Body of pancreas (tissue), 4 donors: ENCODE measurements around the gene TARDBP.

Source experiments
- POLR2A ChIP-seq, 3 donors: fragments of 450-650 bp; IDR thresholded peaks; one replicate each; pipeline ENCODE4 v1.6.1; 2016; ENCODE audit warnings: antibody characterized with exemption in 3 of 3, mild to moderate bottlenecking in 2 of 3
- TF ChIP-seq, protein P1 (sequence below), 7 experiments: fragments of 450-650 bp in 4 of 7; fragments of 200-600 bp in 3 of 7; sonication (generic) in 3 of 7; IDR thresholded peaks; one replicate each; pipeline ENCODE4 v1.5.1; 2016 to 2019; ENCODE audit warnings: antibody characterized with exemption in 7 of 7

DNA sequence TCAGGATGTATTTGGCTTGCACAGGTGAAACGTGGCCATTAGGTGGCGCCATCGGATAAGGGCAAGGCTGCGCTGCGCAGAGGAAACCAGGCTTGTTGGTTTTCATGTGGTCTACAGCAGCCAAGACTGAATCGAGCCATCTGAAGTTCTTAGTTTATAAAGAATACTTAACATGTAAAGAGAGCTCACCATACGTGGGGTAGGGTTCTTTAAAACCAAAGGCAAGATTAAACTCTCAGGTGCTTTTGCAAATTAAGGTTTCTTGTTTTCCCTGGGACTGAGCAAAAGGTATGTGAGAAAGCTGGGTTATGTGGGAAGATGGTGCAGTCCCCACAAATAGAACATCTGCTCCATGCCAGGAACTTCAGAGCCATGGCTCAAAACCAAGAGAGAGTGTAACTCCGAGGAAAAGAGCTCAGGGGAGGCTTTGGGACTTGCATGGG, 25.3 kb downstream of the TARDBP start:
- TF ChIP-seq, protein P1, sequence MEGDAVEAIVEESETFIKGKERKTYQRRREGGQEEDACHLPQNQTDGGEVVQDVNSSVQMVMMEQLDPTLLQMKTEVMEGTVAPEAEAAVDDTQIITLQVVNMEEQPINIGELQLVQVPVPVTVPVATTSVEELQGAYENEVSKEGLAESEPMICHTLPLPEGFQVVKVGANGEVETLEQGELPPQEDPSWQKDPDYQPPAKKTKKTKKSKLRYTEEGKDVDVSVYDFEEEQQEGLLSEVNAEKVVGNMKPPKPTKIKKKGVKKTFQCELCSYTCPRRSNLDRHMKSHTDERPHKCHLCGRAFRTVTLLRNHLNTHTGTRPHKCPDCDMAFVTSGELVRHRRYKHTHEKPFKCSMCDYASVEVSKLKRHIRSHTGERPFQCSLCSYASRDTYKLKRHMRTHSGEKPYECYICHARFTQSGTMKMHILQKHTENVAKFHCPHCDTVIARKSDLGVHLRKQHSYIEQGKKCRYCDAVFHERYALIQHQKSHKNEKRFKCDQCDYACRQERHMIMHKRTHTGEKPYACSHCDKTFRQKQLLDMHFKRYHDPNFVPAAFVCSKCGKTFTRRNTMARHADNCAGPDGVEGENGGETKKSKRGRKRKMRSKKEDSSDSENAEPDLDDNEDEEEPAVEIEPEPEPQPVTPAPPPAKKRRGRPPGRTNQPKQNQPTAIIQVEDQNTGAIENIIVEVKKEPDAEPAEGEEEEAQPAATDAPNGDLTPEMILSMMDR (IDR thresholded peaks at IDR 0.05), result peak; percentile 82 to 98 (median 97)
- no peak for TF ChIP-seq POLR2A (IDR thresholded peaks at IDR 0.05)
